Measurements from ENCODE around the gene RRP15. TPM values are rescaled to one million over a fixed set of nuclear protein-coding genes. Genes with fewer than 3 reads are reported as not detected.

The RRP15 gene
- total RNA-seq, 1 donor from 2014 or later = 3.6 TPM

Other genes starting within 250 kb of the RRP15 start
- gene TGFB2, start 60.0 kb downstream of the RRP15 start, total RNA-seq = 13.4 and 32.7 TPM in 2 replicates